ENCODE results near the gene DDX49.

- TF ChIP-seq POLR2AphosphoS5 (IDR thresholded peaks at IDR 0.05; ENCODE audit: low read depth, low read length) (no peak), TAF1 (IDR thresholded peaks at IDR 0.05; ENCODE audit: borderline replicate concordance, insufficient read depth, low read length) (no peak), SIN3A (IDR thresholded peaks at IDR 0.05; ENCODE audit: borderline replicate concordance, insufficient read depth, low read length) (no peak)
- TF ChIP-seq, protein P1, sequence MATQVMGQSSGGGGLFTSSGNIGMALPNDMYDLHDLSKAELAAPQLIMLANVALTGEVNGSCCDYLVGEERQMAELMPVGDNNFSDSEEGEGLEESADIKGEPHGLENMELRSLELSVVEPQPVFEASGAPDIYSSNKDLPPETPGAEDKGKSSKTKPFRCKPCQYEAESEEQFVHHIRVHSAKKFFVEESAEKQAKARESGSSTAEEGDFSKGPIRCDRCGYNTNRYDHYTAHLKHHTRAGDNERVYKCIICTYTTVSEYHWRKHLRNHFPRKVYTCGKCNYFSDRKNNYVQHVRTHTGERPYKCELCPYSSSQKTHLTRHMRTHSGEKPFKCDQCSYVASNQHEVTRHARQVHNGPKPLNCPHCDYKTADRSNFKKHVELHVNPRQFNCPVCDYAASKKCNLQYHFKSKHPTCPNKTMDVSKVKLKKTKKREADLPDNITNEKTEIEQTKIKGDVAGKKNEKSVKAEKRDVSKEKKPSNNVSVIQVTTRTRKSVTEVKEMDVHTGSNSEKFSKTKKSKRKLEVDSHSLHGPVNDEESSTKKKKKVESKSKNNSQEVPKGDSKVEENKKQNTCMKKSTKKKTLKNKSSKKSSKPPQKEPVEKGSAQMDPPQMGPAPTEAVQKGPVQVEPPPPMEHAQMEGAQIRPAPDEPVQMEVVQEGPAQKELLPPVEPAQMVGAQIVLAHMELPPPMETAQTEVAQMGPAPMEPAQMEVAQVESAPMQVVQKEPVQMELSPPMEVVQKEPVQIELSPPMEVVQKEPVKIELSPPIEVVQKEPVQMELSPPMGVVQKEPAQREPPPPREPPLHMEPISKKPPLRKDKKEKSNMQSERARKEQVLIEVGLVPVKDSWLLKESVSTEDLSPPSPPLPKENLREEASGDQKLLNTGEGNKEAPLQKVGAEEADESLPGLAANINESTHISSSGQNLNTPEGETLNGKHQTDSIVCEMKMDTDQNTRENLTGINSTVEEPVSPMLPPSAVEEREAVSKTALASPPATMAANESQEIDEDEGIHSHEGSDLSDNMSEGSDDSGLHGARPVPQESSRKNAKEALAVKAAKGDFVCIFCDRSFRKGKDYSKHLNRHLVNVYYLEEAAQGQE (IDR thresholded peaks at IDR 0.05; ENCODE audit: insufficient read depth in 1 of 2, low read depth in 2 of 2, low read length in 2 of 2) = no peak
Measured at GRCh38 chr19:18886972-18887371, 32.5 kb upstream of the DDX49 start.
